G401.6 (cell line): ENCODE results near the gene RFX2.

Experiments used
- FAIRE-seq: peaks from 2 replicates; lab custom pipeline; 2012; peaks lifted over from hg19 to GRCh38; lab: Jason Lieb, UNC

RFX2 gene

GRCh38 chr19:6110360-6110977 is at the start of gene RFX2:
RFX2 (minus strand) TSS chr19:6110500; CDS start chr19:6047496, 63,004 bp downstream.
- peak; percentile 94 for FAIRE-seq

GRCh38 chr19:6156033-6156432 is 45.7 kb upstream of the RFX2 start:
- FAIRE-seq: no peak

- no peak for FAIRE-seq
Measured at GRCh38 chr19:6150289-6150688, 40.0 kb upstream of the RFX2 start.

GRCh38 chr19:6141217-6141616 is 30.9 kb upstream of the RFX2 start:
- no peak for FAIRE-seq

- FAIRE-seq: no peak
Measured at GRCh38 chr19:6138511-6138910, 28.2 kb upstream of the RFX2 start.

DNA sequence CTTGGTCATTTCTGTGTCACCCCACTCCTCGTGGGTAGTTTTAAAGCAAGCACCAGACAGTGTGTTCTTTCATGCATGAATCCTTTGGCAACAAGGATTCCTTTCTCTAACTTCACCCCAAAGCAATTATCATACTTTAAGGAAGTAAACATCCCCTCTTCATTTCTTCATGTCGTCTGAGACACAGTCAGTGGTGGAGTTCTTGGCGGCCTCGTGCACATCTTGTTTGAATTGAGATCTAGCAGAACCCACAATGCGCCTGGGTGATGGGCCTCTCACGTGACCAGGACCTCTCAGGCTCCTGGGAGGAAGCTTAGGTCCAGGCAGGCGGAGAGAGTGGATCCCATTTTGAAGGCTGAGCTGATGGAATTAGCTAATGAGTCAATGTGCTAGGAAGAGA is 27.8 kb upstream of the RFX2 start:
- no peak for FAIRE-seq

GRCh38 chr19:6133231-6133630 is 22.9 kb upstream of the RFX2 start:
- no peak for FAIRE-seq

DNA sequence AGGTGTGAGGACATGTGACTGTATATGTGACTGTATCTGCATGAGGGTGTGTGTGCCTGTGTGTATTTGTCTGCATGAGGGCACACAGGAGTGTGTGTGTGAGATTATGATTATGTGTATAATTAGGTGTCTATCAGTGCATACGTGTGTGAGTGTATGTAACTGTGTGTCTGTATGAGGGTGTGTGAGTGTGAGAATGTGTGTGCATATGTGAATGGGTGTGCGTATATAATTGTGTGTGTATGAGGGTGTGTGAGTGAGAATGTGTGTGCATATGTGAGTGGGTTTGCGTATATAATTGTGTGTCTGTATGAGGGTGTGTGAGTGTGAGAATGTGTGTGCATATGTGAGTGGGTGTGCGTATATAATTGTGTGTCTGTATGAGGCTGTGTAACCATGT is 22.2 kb upstream of the RFX2 start:
- no peak for FAIRE-seq

- no peak for FAIRE-seq
Measured at GRCh38 chr19:6127716-6128335, 17.5 kb upstream of the RFX2 start.

DNA sequence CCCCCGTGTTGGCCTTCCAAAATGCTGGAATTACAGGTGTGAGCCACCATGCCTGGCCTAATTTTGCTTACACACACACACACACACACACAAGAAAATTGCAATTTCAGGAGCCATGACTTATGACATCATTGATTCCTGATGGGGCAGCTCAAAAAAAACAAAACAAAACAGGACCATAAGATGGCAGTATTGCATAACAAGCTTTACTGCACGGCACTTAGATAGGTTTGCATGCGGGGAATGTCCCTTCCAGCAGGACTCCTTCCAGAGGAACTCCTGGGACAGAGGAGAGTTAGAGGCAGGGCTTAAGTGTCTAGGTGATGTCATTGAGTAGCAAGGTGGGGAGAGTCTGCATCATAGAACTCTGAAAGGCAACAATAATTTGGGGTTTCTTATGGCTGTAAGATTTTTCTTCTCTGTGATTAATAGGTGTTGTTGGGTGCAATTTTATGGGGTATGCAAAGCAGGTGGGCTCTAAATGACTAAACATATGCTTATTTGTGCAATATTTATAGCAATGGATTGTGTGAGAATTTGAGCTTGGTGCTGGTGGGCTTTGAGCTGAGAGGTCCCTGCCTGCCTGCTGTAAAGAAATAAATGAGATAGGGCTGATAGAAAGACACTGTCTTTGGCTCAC is 16.2 kb upstream of the RFX2 start:
- FAIRE-seq: peak; percentile 92

- FAIRE-seq: peak; percentile 70
Measured at GRCh38 chr19:6125571-6125989, 15.3 kb upstream of the RFX2 start.

DNA sequence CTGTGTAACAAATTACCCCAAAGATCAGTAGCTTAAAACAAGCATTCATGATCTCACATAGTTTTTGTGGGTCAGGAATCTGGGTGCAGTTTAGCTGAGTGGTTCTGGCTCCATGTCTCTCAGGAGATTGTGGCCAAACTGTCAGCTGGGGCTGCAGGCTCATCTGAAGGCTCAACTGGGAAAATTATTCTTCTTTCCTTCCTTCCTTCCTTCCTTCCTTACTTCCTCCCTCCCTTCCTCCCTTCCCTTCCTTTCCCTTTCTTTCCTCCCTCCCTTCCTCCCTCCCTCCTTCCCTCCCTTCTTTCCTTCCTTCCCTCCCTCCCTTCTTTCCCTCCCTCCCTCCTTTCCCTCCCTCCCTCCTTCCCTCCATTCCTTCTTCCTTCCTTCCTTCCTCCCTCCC is 8.7 kb upstream of the RFX2 start:
- no peak for FAIRE-seq

DNA sequence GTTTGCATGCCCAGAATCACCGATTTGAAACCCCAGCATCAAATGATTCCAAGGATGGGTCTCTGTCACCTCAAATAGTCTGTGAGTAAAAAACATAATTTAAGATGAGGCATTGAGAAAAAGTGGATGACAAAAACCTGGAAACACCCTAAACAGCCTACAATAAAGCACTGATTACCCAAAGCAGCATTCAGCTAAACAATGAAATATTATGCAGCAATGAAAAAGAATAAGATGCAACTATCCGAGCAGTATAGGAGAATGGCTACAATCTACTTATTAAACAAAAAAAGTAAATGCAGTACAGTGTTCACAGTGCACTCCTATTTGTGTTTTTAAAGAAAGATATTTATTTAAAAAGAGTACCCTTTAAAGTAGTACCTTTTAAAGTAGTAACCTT is 7.7 kb upstream of the RFX2 start:
- no peak for FAIRE-seq

GRCh38 chr19:6117534-6117933 is 7.2 kb upstream of the RFX2 start:
- no peak for FAIRE-seq

- no peak for FAIRE-seq
Measured at GRCh38 chr19:6116749-6117430, 6.6 kb upstream of the RFX2 start.

GRCh38 chr19:6115992-6116391 is 5.7 kb upstream of the RFX2 start:
- FAIRE-seq: no peak

- no peak for FAIRE-seq
Measured at GRCh38 chr19:6113616-6114188, 3.4 kb upstream of the RFX2 start.

DNA sequence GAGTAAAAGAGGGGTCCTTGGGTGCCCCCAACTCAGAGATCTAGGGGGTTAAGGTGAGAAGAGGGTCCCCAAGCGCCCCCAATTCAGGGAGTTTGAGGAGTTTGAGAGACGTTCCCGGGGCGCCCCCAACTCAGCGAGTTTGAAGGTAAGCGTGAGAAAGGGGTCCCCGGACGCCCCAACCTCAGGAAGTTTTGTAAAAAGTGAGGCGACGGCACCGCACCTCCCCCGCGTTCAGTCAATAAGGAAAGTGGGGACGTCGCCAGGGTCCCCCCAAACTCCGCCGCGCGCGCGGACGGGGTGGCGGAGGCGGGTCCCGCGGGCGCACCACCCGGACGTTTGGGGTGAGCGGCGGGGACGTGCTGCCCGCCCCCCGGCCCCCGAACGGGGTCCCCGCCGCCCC is 353 bp downstream of the RFX2 start:
- no peak for FAIRE-seq

DNA sequence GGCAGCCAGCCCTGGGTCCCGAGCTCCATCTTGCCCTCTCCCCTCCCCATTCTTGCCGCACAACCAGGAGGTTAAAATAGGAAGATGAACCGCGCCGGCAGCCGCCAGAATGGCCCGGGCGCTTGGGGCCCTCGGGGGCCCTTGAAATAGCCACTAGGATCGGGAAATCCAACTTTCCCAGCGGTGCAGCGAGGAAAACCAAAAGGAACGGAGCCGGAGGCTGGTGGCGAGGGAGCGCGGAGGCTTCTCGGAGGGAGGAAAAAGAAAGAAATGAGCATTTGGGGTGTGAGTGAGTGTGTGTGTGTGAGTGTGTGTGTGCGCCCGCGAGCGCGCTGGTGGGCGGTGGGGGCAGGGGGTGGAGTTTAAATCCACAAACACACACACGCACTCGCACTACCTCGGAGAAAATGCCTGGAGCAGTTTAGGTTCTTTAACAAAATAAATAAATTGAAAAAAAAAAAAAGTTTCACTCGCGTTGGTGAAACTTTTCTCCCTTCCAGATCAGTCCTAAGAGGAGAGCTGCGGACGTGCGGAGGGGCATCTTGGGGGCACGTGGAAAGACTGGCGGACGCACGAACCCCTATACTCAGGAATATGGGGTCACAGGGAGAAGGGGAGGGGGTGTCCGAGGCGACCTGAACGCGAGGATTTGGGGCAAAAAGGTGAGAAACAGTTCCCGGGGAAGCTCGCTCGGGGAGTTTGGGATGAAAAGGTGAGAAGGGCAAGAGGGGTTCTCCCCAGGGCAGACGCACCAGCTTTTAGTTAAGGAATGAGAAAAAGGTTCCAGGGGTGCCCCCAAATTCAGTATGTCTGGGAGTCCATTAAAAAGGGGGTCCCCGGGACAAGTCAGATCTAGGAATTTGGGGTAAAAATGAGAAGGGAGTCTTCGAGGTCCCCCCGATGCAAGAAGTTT is 1.3 kb downstream of the RFX2 start:
- FAIRE-seq: peak; percentile 48

- peak; percentile 97 for FAIRE-seq
Measured at GRCh38 chr19:6106643-6107294, 3.5 kb downstream of the RFX2 start.

- no peak for FAIRE-seq
Measured at GRCh38 chr19:6105444-6105843, 4.9 kb downstream of the RFX2 start.
